MV-4-11 (cell line): ENCODE results near the gene SMIM44.

Experiments
- DNase-seq: peaks from one replicate; lab custom pipeline; 2025; lab: John Stamatoyannopoulos, UW

The SMIM44 gene

DNA sequence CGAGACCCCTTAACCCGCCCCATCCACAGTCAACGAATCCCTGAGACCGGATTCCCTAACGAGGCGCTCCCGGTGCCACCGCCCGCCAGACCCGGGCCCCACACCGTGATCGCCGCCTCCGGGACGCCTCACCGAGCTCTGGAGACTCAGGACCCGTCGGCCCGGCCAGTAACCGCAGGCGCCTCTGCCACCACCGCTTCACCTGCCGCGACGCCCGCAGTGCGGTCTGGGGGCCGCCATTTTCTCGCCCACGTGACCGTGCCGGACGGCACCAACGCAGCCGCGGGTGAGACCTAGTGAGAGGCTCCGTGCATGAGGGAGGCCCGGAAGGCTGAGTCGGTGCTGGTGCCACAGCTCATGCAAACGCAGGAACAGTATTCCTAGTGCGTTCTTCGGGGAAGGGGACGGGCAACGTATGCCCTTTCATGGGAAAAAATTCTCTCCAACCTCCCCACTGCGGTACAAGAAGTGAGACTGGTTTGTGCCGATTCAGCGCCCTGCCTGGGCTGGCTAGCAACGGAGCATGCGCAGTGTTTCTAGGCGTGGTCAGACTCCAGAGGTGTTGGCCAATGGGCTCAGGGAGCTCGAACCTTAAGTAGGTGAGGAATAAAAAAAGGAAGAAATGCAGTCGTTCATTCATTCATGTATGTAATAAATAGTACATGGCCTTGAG, 17.3 kb upstream of the SMIM44 start, which contains the start of gene DOHH:
DOHH (minus strand) TSS at position 246 of the 673 bp plus-strand sequence. CDS start 3,860 bp downstream, outside the sequence.
- DNase-seq: peak; percentile 98

DNA sequence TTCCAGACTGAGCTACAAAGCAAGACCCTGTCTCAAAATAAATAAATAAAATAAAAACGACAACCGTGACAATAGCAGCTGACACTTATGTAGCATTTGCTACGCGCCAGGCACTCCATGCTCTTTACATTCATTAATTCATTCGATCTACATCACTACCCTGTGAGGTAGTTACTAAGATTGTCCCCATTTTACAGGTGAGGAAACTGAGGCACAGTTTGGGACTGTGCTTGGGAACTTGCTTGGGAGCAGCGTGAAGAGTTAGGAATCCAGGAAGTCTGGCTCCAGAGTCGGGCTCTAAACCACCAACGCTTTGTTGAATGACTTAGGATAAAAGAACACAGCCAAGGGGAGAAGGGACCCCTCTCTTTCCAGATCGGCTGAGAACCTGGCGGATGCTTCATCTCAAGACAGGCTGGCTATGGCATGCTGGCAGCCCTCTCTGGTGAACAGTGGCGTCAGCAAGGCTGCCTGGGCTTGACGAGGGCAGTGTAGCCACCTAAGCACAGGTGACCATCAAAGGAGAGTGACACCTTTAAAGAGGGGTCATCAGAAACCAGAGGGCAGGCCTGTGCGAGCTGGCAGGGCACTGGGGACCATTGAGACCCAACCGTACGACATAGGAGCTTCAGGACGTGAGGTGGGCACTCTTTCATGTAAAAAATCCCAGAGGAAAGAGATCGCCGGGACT, 16.6 kb upstream of the SMIM44 start:
- no peak for DNase-seq

DNA sequence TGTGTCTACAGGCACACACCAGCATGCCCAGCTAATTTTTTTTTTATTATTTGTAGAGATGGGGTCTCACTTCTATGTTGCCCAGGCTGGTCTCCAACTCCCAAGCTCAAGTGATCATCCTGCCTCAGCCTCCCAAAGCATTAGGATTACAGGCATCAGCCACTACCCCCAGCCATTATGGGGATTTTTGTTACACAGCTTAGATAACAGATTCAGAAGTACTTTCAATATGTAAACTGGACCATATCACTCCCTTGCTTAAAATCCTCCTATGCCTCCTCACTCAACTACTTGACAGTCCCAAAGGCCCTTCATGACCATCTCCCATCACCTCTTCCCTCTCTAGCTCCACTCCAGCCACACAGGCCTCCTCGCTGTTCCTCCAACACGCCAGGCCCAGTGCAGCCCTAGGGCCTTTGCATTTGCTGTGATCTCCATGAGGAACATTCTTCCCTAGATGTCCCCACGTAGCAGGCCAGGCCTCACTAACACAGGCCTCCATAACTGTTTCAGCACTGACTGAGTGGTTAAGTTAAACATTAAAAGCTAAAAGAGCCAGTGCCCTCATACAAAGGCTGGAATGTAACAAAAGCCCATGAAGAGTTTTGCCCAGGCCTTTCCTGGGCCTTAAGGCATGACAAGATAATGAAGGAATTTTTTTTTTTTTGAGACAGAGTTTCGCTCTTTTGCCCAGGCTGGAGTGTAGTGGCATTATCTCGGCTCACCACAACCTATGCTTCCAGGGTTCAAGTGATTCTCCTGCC, 14.7 kb upstream of the SMIM44 start:
- no peak for DNase-seq

DNA sequence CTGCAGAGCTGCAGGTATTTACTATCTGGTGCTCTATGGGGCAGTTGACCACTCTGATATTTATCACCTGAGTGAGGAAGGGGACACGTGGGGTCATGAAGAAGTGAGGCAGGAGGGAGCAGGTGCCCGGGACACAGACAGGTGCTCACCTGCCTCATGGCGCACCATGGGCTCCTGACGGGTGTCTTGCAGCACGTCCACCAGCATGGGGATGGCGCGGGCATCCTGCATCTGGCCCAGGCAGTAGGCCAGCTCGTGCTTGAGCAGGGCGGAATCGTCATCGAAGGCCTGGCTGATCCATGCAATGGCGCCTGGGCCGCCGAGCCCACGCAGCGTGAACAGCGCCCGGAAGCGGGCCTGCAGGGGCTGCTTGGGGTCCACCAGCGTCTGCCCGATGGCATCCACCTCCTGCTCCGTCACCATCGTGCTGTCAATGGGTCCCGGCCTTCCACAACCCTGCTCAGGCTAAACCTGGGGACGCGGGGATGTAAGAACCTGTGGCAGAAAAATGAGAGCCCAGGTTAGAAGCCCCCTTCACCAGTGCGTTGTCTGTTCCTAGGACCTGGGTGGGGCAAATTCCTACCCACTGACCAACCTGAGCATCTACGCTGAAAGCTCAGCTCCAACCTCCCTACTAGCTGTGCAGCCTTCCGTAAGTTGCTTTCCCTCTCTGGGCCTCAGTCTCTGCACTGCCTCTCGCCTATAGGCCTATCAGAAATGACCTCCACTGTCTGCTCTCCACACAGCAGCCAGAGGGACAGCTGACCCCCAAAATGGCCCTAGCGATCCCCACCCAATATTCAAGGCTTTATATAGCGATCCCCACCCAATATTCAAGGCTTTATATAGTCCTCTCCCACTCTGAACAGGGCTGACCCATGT, 13.4 kb upstream of the SMIM44 start:
- DNase-seq: no peak

DNA sequence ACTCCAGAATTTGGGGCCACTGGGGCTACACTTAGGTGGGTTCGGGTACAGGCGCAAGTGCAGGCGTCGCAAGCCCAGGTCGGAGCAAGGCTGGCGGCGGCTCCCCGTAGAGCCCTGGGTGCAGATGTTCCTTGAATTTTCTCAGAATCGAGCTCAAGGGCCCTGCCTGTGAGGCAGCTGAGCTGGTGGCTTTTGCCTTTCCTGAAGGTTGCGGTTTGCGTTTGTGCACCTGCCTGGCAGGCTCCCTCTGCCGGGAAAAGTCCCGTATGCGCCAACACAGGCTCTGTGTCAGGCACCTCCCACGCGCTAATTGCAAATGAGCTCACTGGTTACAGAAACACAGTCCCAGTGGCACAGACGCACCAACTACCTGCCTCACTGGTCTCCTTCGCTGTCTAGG, 11.3 kb upstream of the SMIM44 start:
- DNase-seq: no peak

DNA sequence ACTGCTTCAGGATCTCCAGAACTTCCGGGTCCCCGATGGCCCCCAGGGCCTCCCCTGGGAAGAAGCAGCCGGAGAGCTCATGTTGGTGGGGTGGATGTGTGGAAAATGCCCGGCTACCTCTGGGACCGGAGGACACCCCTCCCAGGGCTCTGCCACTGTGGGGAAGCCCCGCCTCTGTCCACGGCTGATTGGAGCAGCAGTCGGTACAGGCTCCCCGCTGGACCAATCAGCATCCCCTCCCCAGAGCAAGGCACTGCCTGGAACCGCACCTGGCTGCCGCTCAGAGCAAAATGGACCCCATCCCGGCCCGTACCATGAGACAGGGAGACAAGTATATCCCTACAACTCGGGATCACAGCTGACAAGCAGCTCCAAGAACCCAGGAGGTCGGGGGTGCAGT, 10.8 kb upstream of the SMIM44 start:
- DNase-seq: no peak

DNA sequence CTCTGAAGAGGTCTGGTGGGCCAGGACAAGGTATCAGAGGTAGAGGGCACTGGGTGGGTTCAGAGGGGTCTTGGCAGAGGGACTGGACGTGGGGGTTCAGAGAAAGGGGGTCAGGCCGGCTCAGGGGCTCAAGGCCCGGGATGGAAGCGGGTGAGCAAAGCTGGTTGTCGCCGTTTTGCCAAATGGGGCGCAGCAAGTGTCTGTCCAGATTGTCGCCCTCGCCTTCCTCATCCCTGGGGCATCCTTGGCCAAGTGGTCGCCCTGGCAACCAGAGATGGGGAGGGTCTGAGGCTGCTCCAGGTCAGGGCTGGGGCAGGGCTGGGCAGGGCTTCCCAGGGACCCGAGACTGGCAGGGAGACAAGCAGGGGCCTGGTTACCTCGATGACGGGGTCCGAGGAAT, 10.4 kb upstream of the SMIM44 start:
- no peak for DNase-seq

DNA sequence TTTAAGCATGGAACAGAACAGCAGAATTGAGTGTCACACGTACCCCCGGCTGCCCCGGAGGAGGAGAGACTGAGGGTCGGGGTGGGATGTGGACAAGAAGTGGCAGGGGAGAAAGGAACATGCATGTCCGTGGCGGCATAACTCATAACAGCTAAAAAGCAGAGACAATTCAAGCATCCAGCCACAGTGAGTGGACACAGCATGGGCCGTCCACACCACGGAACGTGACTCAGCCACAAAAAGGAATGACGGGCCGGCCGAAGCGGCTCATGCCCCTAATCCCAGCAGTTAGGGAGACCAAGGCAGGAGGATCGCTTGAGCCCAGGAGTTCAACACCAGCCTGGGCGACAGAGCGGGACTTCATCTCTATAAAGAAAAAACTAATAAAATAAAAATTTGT, 9.7 kb upstream of the SMIM44 start:
- no peak for DNase-seq

DNA sequence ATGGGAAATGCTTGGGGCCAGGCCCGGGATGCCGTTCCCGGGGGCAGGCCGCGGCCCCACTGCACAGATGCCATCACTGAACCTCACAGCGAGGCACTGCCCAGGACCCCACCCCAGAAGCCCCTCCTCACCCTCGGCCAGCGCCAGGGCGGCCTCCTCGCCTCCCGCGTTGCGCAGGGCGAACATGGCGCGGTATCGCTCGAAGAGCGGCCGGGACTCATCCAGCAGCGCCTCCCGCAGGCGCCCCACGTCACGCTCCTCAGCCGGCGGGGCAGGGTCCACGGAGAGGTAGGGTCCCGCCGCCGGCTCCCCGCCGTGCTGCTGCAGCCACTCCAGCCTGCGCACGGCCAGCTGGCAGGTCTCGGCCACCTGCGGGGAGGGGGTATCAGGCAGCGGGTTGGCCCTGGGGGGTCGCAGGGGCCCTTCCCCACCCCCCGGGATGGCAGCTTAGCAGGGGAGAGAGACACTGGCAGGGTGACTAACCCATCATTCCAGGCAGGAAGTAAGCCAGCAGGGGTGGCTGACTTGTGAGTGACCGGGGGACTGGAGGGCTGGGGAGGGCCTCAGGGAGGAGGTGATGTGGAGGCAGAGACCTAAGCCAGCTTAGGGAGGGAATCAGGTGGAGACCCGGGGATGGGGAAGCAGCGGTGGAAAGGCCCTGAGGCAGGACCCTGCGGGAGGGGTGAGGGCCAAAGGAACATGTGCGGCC, 9.0 kb upstream of the SMIM44 start:
- no peak for DNase-seq

DNA sequence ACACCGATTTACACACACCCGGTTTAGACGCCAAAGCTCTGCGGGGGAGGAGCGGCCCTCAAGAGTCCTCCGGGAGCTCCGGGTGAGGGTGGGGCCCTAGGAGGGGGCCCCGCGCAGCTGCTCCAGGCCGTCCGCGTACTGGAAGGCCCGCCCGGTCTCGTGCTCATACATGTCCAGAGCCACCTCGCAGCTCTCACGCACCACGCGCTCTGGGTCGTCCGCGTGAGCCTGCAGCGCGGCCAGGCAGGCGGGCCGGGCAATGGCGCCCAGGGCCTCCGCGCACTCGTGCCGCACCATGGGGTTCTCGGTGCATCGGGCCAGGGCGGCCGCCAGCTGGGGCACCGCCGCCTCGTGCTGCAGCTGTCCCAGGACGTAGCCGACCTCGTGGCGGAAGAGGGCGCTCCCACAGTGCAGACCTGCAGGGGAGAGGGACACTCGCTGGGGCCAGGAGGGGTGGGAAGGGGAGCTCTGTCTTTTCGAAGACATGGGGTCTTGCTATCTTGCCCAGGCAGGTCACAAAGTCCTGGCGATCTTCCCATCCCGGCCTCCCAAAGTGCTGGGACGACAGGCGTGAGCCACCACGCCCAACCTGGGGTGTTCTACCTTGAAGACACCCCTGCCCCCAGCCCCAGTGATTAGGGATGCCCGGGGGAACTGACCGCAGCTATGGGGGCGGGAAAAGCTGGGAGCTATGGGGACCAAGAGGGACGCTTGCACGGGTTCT, 8.3 kb upstream of the SMIM44 start:
- no peak for DNase-seq

DNA sequence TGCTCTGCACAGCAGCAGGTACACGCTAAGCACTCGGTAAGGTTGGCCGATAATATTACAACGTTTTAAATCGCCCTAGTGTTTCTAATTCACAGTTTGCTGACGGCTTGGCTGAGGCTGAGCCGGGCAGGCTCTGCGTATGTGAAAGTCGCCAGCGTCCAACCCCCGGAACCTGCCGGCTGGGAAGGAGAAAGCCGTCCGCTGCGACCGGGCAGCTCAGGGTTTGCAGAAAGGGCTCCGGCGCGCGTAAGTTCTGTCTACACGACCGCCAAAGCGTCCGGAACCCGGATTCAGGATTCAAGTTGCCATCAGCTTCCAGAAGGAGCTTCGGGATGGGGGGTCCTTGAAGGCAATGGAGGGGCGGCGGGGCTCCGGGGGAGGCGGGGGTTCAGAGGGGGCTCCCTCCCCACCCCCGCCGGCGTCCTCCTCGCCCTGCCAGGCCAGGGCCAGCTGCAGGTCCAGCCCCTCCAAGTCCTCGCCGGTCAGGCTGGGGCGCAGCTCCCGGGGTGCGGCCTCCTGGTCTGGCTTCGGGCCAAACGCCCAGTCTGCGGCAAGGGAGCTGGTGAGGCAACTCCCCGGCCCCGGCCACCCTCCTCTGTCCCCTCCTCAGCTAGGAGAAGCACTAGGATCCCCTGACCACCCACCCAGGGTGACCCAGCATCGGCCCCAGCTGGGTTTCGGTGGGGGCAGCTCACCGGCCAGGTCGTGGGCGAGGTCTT, 575 bp downstream of the SMIM44 start:
- no peak for DNase-seq

DNA sequence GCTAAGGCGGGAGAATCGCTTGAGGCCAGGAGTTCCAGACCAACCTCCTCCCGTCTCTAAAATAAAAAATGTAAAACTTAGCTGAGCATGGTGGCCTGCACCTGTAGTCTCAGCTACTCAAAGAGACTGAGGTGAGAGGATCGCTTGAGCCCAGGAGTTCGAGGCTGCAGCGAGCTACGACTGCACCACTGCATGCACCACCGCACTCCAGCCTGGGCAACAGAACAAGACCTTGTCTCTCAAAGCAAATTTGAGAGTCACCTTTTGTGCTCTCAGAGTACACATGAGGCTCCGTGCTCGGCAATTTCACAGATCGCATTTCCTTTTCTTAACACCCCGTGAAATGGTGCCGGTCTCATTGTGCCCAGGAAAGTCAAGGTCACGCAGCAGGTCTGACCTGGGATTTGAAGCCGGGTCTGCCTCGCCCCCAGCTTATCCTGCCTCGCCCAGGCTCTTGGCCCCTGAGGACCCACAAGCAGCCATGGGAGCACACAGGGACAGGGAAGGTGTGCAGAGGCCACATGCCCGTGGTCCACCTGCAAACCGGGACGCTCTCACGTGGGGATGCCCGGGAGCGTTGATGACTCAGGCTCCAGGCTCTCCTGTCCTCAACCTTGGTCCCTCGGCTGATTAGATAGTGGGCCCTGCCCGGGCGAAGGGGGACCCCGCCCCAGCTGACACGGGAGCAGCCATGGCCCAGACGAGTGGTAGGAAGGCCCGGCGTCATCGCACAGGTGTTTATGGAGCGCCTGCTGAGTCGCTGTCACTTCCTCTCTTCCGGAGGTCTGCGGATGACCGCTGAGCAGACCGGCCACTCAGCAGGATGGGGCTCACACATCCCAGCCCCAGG, 1.8 kb downstream of the SMIM44 start:
- no peak for DNase-seq

DNA sequence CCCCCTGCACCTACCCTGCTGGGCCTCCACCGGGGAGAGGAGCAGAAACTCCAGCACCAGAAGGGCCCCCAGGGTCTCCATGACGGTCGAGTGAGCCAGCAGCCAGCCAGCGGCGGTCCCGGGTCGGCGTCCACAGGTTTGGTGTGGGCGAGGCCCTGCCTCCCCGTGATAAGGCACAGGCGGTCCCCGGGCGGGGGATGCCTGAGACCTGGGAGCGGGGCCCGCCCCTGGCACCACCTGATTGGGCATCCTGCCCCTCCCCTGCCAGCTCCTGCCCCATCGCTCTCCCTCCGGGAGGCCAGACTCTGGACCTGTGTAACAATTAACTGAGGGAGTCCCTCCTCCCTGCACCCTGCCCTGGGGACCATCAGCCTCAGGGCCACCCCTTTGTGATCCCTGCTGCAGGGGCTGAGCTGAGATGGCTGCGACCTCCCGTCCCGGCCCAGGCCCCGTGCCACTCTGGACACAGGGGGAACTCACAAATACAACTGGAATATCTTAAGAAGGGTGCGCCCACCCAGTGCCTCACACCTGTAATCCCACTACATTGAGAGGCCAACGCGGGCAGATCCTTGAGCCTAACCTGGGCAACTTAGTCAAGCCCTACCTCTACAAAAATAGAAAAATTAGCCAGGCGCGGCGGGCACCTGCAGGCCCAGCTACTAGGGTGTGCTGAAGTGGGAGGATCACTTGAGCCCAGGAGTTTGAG, 2.7 kb downstream of the SMIM44 start, which contains the start of gene SMIM24:
SMIM24 (minus strand) TSS at position 143 of the 709 bp plus-strand sequence; CDS start at position 81, 62 bp downstream.
- DNase-seq: no peak

DNA sequence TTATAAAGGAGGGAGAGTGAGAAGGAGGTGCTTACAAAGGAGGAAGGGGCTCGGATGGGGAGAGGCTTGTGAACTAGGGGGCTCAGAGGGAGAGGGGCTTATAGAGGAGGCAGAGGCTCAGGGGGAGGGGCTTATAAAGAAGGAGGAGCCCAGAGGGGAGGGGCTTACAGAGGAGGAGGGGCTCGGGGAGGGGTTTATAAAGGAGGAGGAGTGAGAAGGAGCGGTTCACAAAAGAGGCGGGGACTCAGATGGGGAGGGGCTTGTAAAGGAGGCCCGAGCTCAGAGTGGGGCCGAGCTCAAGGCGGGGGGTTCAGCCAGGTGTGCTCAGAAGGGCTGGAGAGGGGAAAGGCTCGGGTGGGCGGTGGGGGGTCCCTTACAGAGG, 3.4 kb downstream of the SMIM44 start:
- no peak for DNase-seq

DNA sequence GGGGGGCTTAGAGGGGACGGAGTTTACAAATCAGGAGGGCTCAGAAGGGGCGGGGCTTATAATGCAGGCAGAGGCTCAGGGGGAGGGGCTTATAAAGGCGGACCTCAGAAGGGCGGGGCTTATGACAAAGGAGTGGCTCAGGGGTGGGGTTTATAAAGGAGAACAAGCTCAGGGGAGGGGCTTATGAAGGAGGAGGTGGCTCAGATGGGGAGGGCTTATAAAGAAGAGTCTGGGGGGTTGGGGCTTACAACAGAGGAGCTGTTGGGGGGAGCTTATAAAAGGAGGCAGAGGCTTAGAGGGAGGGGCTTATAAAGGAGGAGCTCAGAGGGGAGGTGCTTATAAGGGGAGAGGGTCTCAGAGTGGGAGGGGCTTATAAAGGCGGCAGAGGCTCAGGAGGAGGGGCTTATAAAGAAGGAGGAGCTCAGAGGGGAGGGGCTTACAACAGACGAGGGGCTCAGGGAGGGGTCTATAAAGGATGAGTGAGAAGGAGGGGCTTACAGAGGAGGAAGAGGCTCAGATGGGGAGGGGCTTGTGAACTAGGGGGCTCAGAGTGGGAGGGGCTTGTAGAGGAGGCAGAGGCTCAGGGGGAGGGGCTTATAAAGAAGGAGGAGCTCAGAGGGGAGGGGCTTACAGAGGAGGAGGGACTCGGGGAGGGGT, 3.9 kb downstream of the SMIM44 start:
- peak; percentile 72 for DNase-seq

DNA sequence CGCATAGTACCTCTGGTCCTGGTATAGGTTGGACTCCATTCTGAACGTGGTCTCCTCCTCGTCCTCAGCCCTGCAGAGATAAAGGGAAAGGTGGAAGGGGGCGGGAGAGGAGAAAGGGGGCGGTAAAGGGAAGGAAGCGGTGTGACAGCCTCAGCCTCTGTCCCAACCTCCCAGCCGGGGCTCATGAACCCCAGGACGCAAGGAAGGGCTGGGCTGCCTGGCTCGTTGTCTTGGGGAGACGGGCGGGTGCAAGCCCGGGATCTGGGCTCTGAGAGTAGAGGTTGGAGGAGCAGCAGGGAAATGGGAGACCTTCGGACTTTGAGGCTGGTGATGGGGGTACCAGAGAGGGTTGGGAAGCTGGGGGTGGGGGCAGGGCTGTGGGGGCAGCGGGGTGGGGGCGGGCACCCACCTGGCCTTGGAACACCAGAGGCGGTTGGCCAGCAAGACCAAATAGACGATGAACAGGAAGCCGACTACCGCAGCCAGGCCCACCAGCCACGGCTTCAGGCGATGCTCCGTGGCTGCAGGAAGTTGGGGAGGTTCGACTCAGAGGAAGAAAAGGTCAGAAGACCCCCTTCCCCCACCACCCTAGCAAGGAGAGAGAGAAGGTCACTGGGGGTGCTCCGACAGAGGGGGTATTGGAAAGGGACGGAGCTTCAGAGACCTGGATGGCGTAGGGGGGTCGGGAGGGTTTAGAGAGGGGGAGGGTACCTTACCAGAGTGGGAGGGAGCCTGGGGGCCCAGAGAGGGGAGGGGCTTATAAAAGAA, 4.6 kb downstream of the SMIM44 start:
- no peak for DNase-seq

DNA sequence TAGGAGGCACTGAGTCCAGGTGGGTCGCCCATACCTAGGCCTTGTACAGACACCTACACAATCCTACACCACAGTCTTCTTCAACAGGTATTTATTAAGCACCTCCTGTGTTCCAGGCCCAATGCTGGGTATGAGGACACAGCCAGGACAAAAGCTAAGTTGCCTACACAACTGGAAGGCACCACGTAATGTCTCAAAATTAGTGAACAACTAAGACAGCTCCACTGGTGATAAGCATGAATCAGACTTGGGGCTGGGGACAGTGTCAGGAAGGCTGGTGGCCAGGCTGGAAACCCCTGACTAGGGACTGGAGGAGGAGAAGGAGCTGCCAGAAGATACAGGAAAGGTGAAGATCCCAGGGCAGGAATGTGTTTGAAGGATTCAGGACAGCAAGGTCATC, 5.3 kb downstream of the SMIM44 start:
- no peak for DNase-seq
